HPDE6-E6E7 (cell line): ENCODE results near the gene B4GAT1.
"Not testable (repeated sequence)": the region's sequence is repeated elsewhere in the genome, so short reads cannot be mapped to it uniquely, and the experiment has no call there.

Source experiments
- DNase-seq: peaks from one replicate; pipeline ENCODE4 v3.0.0; 2011; ENCODE audit warnings: missing footprints; ENCODE audit errors: extremely low spot score

The B4GAT1 gene

GRCh38 chr11:66347425-66348276, at the start of gene B4GAT1:
TSS of gene B4GAT1 (minus strand) at chr11:66347629. CDS start at chr11:66347545, 84 bp downstream.
- peak; percentile 65 for DNase-seq

- DNase-seq: no peak
Measured at GRCh38 chr11:66393954-66394353, 46.5 kb upstream of the B4GAT1 start.

GRCh38 chr11:66391322-66391721, 43.9 kb upstream of the B4GAT1 start:
- no peak for DNase-seq

GRCh38 chr11:66388780-66389386, 41.5 kb upstream of the B4GAT1 start:
- peak; percentile 58 for DNase-seq

GRCh38 chr11:66386171-66387069, 39.0 kb upstream of the B4GAT1 start:
- DNase-seq: no peak

- not testable (repeated sequence) for DNase-seq
Measured at GRCh38 chr11:66384316-66384715, 36.9 kb upstream of the B4GAT1 start.

GRCh38 chr11:66380264-66380663, 32.8 kb upstream of the B4GAT1 start:
- DNase-seq: not testable (repeated sequence)

GRCh38 chr11:66373690-66374287, 26.4 kb upstream of the B4GAT1 start:
- not testable (repeated sequence) for DNase-seq

- no peak for DNase-seq
Measured at GRCh38 chr11:66373265-66373664, 25.8 kb upstream of the B4GAT1 start.

GRCh38 chr11:66371627-66372415, 24.4 kb upstream of the B4GAT1 start, which contains the start of gene SLC29A2:
TSS of gene SLC29A2 (minus strand) at chr11:66371760. CDS start at chr11:66371591, 169 bp downstream.
- no peak for DNase-seq

- DNase-seq: no peak
Measured at GRCh38 chr11:66369073-66369894, 21.9 kb upstream of the B4GAT1 start.

- DNase-seq: no peak
Measured at GRCh38 chr11:66368484-66368883, 21.1 kb upstream of the B4GAT1 start.

GRCh38 chr11:66367561-66368312, 20.3 kb upstream of the B4GAT1 start:
- no peak for DNase-seq

- DNase-seq: no peak
Measured at GRCh38 chr11:66366844-66367477, 19.5 kb upstream of the B4GAT1 start.

GRCh38 chr11:66365711-66366619, 18.5 kb upstream of the B4GAT1 start:
- DNase-seq: no peak

- no peak for DNase-seq
Measured at GRCh38 chr11:66365166-66365565, 17.7 kb upstream of the B4GAT1 start.

GRCh38 chr11:66363805-66364535, 16.5 kb upstream of the B4GAT1 start:
- DNase-seq: no peak
